ENCODE data around the gene VAC14.

VAC14 gene

GRCh38 chr16:70779361-70779760, 21.6 kb downstream of the VAC14 start:
- WGBS (ENCODE audit: extremely low coverage, insufficient coverage, insufficient read length) = no CpG with 5 or more reads among the region's 1 CpG
- Histone ChIP-seq H3K79me2 (ENCODE audit: control insufficient read depth, insufficient read depth, low read length, poor library complexity) (no peaks in the 10 kb centered on the region), H2AK5ac (ENCODE audit: low read length) (no peak overlapping the region), H3K79me1 (ENCODE audit: low read length) (no peaks in the 10 kb centered on the region), H3K27me3 (ENCODE audit: insufficient read depth, low read length) (no peaks in the 10 kb centered on the region), H2BK5ac (ENCODE audit: low read depth, low read length, poor library complexity) (no peak overlapping the region), H3K4me3 (ENCODE audit: low read depth, low read length) (no peak overlapping the region), H3K14ac (ENCODE audit: low read length) (no peak overlapping the region), H3K18ac (ENCODE audit: low read length) (no peak overlapping the region), H3K9ac (ENCODE audit: low read length) (no peak overlapping the region), H2BK120ac (ENCODE audit: insufficient read depth, low read length, poor library complexity) (no peak overlapping the region), H3K9me3 (ENCODE audit: insufficient read depth, low read depth, low read length) (peaks cover 7% of the 10 kb centered on the region), H3K36me3 (ENCODE audit: control insufficient read depth in 1 of 2, insufficient read depth in 2 of 2, low read length in 2 of 2) (peaks cover 45 to 53% of the 10 kb centered on the region in 2 experiments), H2AFZ (ENCODE audit: insufficient read depth, low read length, poor library complexity) (no peak overlapping the region), H4K91ac (ENCODE audit: low read depth, low read length) (no peak overlapping the region), H2BK12ac (ENCODE audit: low read length) (no peak overlapping the region), H3K4me1 (ENCODE audit: control insufficient read depth in 1 of 2, insufficient read depth in 2 of 2, low read length in 2 of 2) (no peaks in the 10 kb centered on the region), H4K8ac (ENCODE audit: low read depth, low read length) (no peak overlapping the region), H3K4me2 (ENCODE audit: low read length) (no peak overlapping the region), H4K12ac (ENCODE audit: low read depth, low read length) (no peak overlapping the region), H3K4ac (ENCODE audit: low read depth, low read length) (no peak overlapping the region), H3K23ac (ENCODE audit: low read length) (no peak overlapping the region), H3K27ac (ENCODE audit: low read depth, low read length) (peak overlapping the region; percentile 16)
- no peak for DNase-seq

GRCh38 chr16:70778901-70779309, 22.1 kb downstream of the VAC14 start:
- Histone ChIP-seq H3K4me1 (ENCODE audit: control insufficient read depth in 1 of 2, insufficient read depth in 2 of 2, low read length in 2 of 2) (no peaks in the 10 kb centered on the region), H3K9ac (ENCODE audit: low read length) (no peak overlapping the region), H3K27ac (ENCODE audit: low read depth, low read length) (no peak overlapping the region), H3K14ac (ENCODE audit: low read length) (no peak overlapping the region), H3K23ac (ENCODE audit: low read length) (no peak overlapping the region), H2BK12ac (ENCODE audit: low read length) (no peak overlapping the region), H3K4ac (ENCODE audit: low read depth, low read length) (no peak overlapping the region), H4K91ac (ENCODE audit: low read depth, low read length) (no peak overlapping the region), H3K27me3 (ENCODE audit: insufficient read depth, low read length) (no peaks in the 10 kb centered on the region), H3K18ac (ENCODE audit: low read length) (no peak overlapping the region), H3K79me1 (ENCODE audit: low read length) (no peaks in the 10 kb centered on the region), H3K79me2 (ENCODE audit: control insufficient read depth, insufficient read depth, low read length, poor library complexity) (no peaks in the 10 kb centered on the region), H3K36me3 (ENCODE audit: control insufficient read depth in 1 of 2, insufficient read depth in 2 of 2, low read length in 2 of 2) (peaks cover 41 to 48% of the 10 kb centered on the region in 2 experiments), H2BK120ac (ENCODE audit: insufficient read depth, low read length, poor library complexity) (no peak overlapping the region), H3K4me2 (ENCODE audit: low read length) (no peak overlapping the region), H2AFZ (ENCODE audit: insufficient read depth, low read length, poor library complexity) (no peak overlapping the region), H3K4me3 (ENCODE audit: low read depth, low read length) (no peak overlapping the region), H3K9me3 (ENCODE audit: insufficient read depth, low read depth, low read length) (peaks cover 7% of the 10 kb centered on the region), H4K8ac (ENCODE audit: low read depth, low read length) (no peak overlapping the region), H4K12ac (ENCODE audit: low read depth, low read length) (no peak overlapping the region), H2AK5ac (ENCODE audit: low read length) (no peak overlapping the region), H2BK5ac (ENCODE audit: low read depth, low read length, poor library complexity) (no peak overlapping the region)
- peak; percentile 94 to 95 for DNase-seq
- no CpG with 5 or more reads among the region's 8 CpGs for WGBS (ENCODE audit: extremely low coverage, insufficient coverage, insufficient read length)

- DNase-seq = no peak
- no peak overlapping the region for H2BK12ac ChIP-seq (ENCODE audit: low read length)
- WGBS (ENCODE audit: extremely low coverage, insufficient coverage, insufficient read length) = no CpG with 5 or more reads among the region's 8 CpGs
These were observed 23.0 kb downstream of the VAC14 start for GRCh38 chr16:70777973-70778406.

GRCh38 chr16:70777496-70777895, 23.5 kb downstream of the VAC14 start:
- H3K36me3 ChIP-seq (ENCODE audit: control insufficient read depth in 1 of 2, insufficient read depth in 2 of 2, low read length in 2 of 2) = peaks cover 29 to 34% of the 10 kb centered on the region in 2 experiments
- no peaks in the 10 kb centered on the region for H3K27me3 ChIP-seq (ENCODE audit: insufficient read depth, low read length)
- H3K79me2 ChIP-seq (ENCODE audit: control insufficient read depth, insufficient read depth, low read length, poor library complexity) = no peaks in the 10 kb centered on the region
- H4K91ac ChIP-seq (ENCODE audit: low read depth, low read length) = no peak overlapping the region
- H2BK120ac ChIP-seq (ENCODE audit: insufficient read depth, low read length, poor library complexity) = no peak overlapping the region
- no peak overlapping the region for H4K12ac ChIP-seq (ENCODE audit: low read depth, low read length)
- H4K8ac ChIP-seq (ENCODE audit: low read depth, low read length) = no peak overlapping the region
- H3K27ac ChIP-seq (ENCODE audit: low read depth, low read length) = no peak overlapping the region
- H3K79me1 ChIP-seq (ENCODE audit: low read length) = no peaks in the 10 kb centered on the region
- WGBS (ENCODE audit: extremely low coverage, insufficient coverage, insufficient read length) = no CpG with 5 or more reads among the region's 9 CpGs
- no peak overlapping the region for H3K23ac ChIP-seq (ENCODE audit: low read length)
- no peak overlapping the region for H3K9ac ChIP-seq (ENCODE audit: low read length)
- H3K4me1 ChIP-seq (ENCODE audit: control insufficient read depth in 1 of 2, insufficient read depth in 2 of 2, low read length in 2 of 2) = no peaks in the 10 kb centered on the region
- no peak overlapping the region for H2BK5ac ChIP-seq (ENCODE audit: low read depth, low read length, poor library complexity)
- DNase-seq = no peak
- H3K4me3 ChIP-seq (ENCODE audit: low read depth, low read length) = no peak overlapping the region
- H3K14ac ChIP-seq (ENCODE audit: low read length) = no peak overlapping the region
- no peak overlapping the region for H2AFZ ChIP-seq (ENCODE audit: insufficient read depth, low read length, poor library complexity)
- H3K4me2 ChIP-seq (ENCODE audit: low read length) = no peak overlapping the region
- H2BK12ac ChIP-seq (ENCODE audit: low read length) = no peak overlapping the region
- H3K9me3 ChIP-seq (ENCODE audit: insufficient read depth, low read depth, low read length) = peaks cover 7% of the 10 kb centered on the region
- no peak overlapping the region for H2AK5ac ChIP-seq (ENCODE audit: low read length)
- H3K18ac ChIP-seq (ENCODE audit: low read length) = no peak overlapping the region
- no peak overlapping the region for H3K4ac ChIP-seq (ENCODE audit: low read depth, low read length)

More at GRCh38 chr16:70777973-70778406, 23.0 kb downstream of the VAC14 start:
- H4K12ac ChIP-seq (ENCODE audit: low read depth, low read length) = no peak overlapping the region
- no peak overlapping the region for H3K27ac ChIP-seq (ENCODE audit: low read depth, low read length)
- no peak overlapping the region for H2AFZ ChIP-seq (ENCODE audit: insufficient read depth, low read length, poor library complexity)
- no peaks in the 10 kb centered on the region for H3K79me1 ChIP-seq (ENCODE audit: low read length)
- no peak overlapping the region for H3K14ac ChIP-seq (ENCODE audit: low read length)
- H2BK120ac ChIP-seq (ENCODE audit: insufficient read depth, low read length, poor library complexity) = no peak overlapping the region
- H3K79me2 ChIP-seq (ENCODE audit: control insufficient read depth, insufficient read depth, low read length, poor library complexity) = no peaks in the 10 kb centered on the region
- no peak overlapping the region for H3K4ac ChIP-seq (ENCODE audit: low read depth, low read length)
- H2BK5ac ChIP-seq (ENCODE audit: low read depth, low read length, poor library complexity) = no peak overlapping the region
- no peak overlapping the region for H2AK5ac ChIP-seq (ENCODE audit: low read length)
- H3K36me3 ChIP-seq (ENCODE audit: control insufficient read depth in 1 of 2, insufficient read depth in 2 of 2, low read length in 2 of 2) = peaks cover 33 to 39% of the 10 kb centered on the region in 2 experiments
- no peak overlapping the region for H4K8ac ChIP-seq (ENCODE audit: low read depth, low read length)
- no peak overlapping the region for H3K9ac ChIP-seq (ENCODE audit: low read length)
- H3K23ac ChIP-seq (ENCODE audit: low read length) = no peak overlapping the region
- H3K4me1 ChIP-seq (ENCODE audit: control insufficient read depth in 1 of 2, insufficient read depth in 2 of 2, low read length in 2 of 2) = no peaks in the 10 kb centered on the region
- no peak overlapping the region for H3K18ac ChIP-seq (ENCODE audit: low read length)
- no peak overlapping the region for H4K91ac ChIP-seq (ENCODE audit: low read depth, low read length)
- H3K9me3 ChIP-seq (ENCODE audit: insufficient read depth, low read depth, low read length) = peaks cover 7% of the 10 kb centered on the region
- no peak overlapping the region for H3K4me3 ChIP-seq (ENCODE audit: low read depth, low read length)
- H3K27me3 ChIP-seq (ENCODE audit: insufficient read depth, low read length) = no peaks in the 10 kb centered on the region
- H3K4me2 ChIP-seq (ENCODE audit: low read length) = no peak overlapping the region
